Stromal cell of bone marrow (primary cell): ENCODE data around the gene ITPRIPL2.
A peak's percentile ranks its signal among the peaks of the same experiment; 100 is the strongest.

Experiments used
- DNase-seq: peaks from one replicate; pipeline ENCODE4 v3.0.0-alpha.2; 2012; ENCODE audit warnings: low read depth

Gene ITPRIPL2

GRCh38 chr16:19142939-19143598 lies 29.3 kb downstream of the ITPRIPL2 start:
- DNase-seq: no peak

- no peak for DNase-seq
Observed at GRCh38 chr16:19143599-19143956, 29.8 kb downstream of the ITPRIPL2 start.

- DNase-seq: no peak
Observed at GRCh38 chr16:19145010-19145409, 31.2 kb downstream of the ITPRIPL2 start.

GRCh38 chr16:19147126-19147525 lies 33.4 kb downstream of the ITPRIPL2 start:
- DNase-seq: no peak

- no peak for DNase-seq
Observed at GRCh38 chr16:19147627-19148026, 33.9 kb downstream of the ITPRIPL2 start.

GRCh38 chr16:19148189-19148588 lies 34.4 kb downstream of the ITPRIPL2 start:
- DNase-seq: no peak

GRCh38 chr16:19151310-19151709 lies 37.5 kb downstream of the ITPRIPL2 start:
- no peak for DNase-seq

GRCh38 chr16:19152042-19152441 lies 38.3 kb downstream of the ITPRIPL2 start:
- DNase-seq: no peak

GRCh38 chr16:19153876-19154275 lies 40.1 kb downstream of the ITPRIPL2 start:
- no peak for DNase-seq

GRCh38 chr16:19162085-19162484 lies 48.3 kb downstream of the ITPRIPL2 start:
- DNase-seq: no peak

- DNase-seq: no peak
Observed at GRCh38 chr16:19163215-19163614, 49.5 kb downstream of the ITPRIPL2 start.

GRCh38 chr16:19164285-19164684 lies 50.5 kb downstream of the ITPRIPL2 start:
- no peak for DNase-seq

GRCh38 chr16:19165101-19165500 lies 51.3 kb downstream of the ITPRIPL2 start:
- DNase-seq: no peak

GRCh38 chr16:19166500-19166899 lies 52.7 kb downstream of the ITPRIPL2 start:
- DNase-seq: no peak

- DNase-seq: peak; percentile 24
Observed at GRCh38 chr16:19167710-19168370, 54.1 kb downstream of the ITPRIPL2 start, which contains the start of gene SYT17. TSS of gene SYT17 (plus strand) at chr16:19168240. CDS start at chr16:19168647, 407 bp downstream.

- DNase-seq: no peak
Observed at GRCh38 chr16:19168371-19169081, 54.8 kb downstream of the ITPRIPL2 start.

- no peak for DNase-seq
Observed at GRCh38 chr16:19169082-19169639, 55.4 kb downstream of the ITPRIPL2 start.

- DNase-seq: no peak
Observed at GRCh38 chr16:19170043-19170655, 56.4 kb downstream of the ITPRIPL2 start.
